ENCODE data around the gene RPS3. TPM values are rescaled to one million over a fixed set of nuclear protein-coding genes. Genes with fewer than 3 reads are reported as not detected.
A peak's percentile ranks its signal among the peaks of the same experiment; 100 is the strongest.

The RPS3 gene
- total and polyA plus RNA-seq, 2 donors (not counting 1 experiment from before 2014, with no cell fraction given): 3,389 to 3,642 TPM

GRCh38 chr11:75349521-75350116, 49.7 kb upstream of the RPS3 start:
- peaks cover 32% of the 10 kb centered on the region for H3K4me1 Mint-ChIP-seq
- Histone ChIP-seq H3K79me2 (ENCODE audit: control insufficient read depth, insufficient read depth, low read length) (no peaks in the 10 kb centered on the region), H3K9ac (ENCODE audit: low read length) (no peak overlapping the region), H3K4me1 (ENCODE audit: control insufficient read depth in 2 of 2, insufficient read depth in 2 of 2, low read length in 2 of 2) (peaks cover 13 to 23% of the 10 kb centered on the region in 2 donors), H3K4me2 (replicated peaks; ENCODE audit: low read depth, low read length, poor library complexity, severe bottlenecking) (no peak overlapping the region), H2AFZ (ENCODE audit: insufficient read depth, low read depth, low read length, poor library complexity, severe bottlenecking) (no peak overlapping the region), H3K4me3 (ENCODE audit: control extremely low read depth in 1 of 5, extremely low read depth in 1 of 5, insufficient read depth in 1 of 5, low read depth in 2 of 5, low read length in 4 of 5) (no peak overlapping the region), H3K36me3 (replicated peaks in 1 of 2; ENCODE audit: control extremely low read depth in 1 of 2, control insufficient read depth in 1 of 2, extremely low read depth in 1 of 2, insufficient read depth in 2 of 2, low read length in 1 of 2) (no peaks in the 10 kb centered on the region), H4K20me1 (ENCODE audit: control insufficient read depth, insufficient read depth, low read length, poor library complexity, severe bottlenecking) (no peaks in the 10 kb centered on the region), H3K9me3 (ENCODE audit: control extremely low read depth in 1 of 3, control insufficient read depth in 2 of 3, insufficient read depth in 1 of 3, low read length in 2 of 3) (no peaks in the 10 kb centered on the region), H3K27ac (ENCODE audit: low read length in 2 of 2) (no peak overlapping the region), H3K27me3 (replicated peaks in 1 of 4; ENCODE audit: control extremely low read depth in 1 of 4, control insufficient read depth in 3 of 4, insufficient read depth in 4 of 4, low read length in 3 of 4) (peaks cover 0 to 14% (median 0%) of the 10 kb centered on the region in 4 experiments)
- DNase-seq: no peak
- no peak overlapping the region for H3K27ac Mint-ChIP-seq
- H3K27me3 Mint-ChIP-seq: peaks cover 11% of the 10 kb centered on the region
- TF ChIP-seq CTCF (IDR thresholded peaks at IDR 0.05) (no peak), EZH2 (IDR thresholded peaks at IDR 0.05; ENCODE audit: borderline replicate concordance, insufficient read depth, low read depth, low read length, poor library complexity, severe bottlenecking) (no peak)
- intact Hi-C loops (cut with micrococcal nuclease): no loop called here
- POLR2A ChIA-PET: no interaction called here
- ATAC-seq (ENCODE audit: low read depth): no peak
- peak overlapping the region; percentile 91 for H3K4me3 Mint-ChIP-seq
- WGBS (ENCODE audit: insufficient coverage): 87% methylated on average over 4 of the region's 4 CpGs
- no peaks in the 10 kb centered on the region for H3K9me3 Mint-ChIP-seq (ENCODE audit: insufficient read depth)
- CTCF ChIA-PET: no interaction called here

GRCh38 chr11:75350122-75350742, 49.1 kb upstream of the RPS3 start:
- Histone ChIP-seq H3K4me1 (ENCODE audit: control insufficient read depth in 2 of 2, insufficient read depth in 2 of 2, low read length in 2 of 2) (peaks cover 13 to 23% of the 10 kb centered on the region in 2 donors), H3K36me3 (replicated peaks in 1 of 2; ENCODE audit: control extremely low read depth in 1 of 2, control insufficient read depth in 1 of 2, extremely low read depth in 1 of 2, insufficient read depth in 2 of 2, low read length in 1 of 2) (no peaks in the 10 kb centered on the region), H3K27ac (ENCODE audit: low read length in 2 of 2) (no peak overlapping the region), H3K79me2 (ENCODE audit: control insufficient read depth, insufficient read depth, low read length) (no peaks in the 10 kb centered on the region), H3K9me3 (ENCODE audit: control extremely low read depth in 1 of 3, control insufficient read depth in 2 of 3, insufficient read depth in 1 of 3, low read length in 2 of 3) (no peaks in the 10 kb centered on the region), H2AFZ (ENCODE audit: insufficient read depth, low read depth, low read length, poor library complexity, severe bottlenecking) (peak overlapping the region; percentile 86), H3K4me2 (replicated peaks; ENCODE audit: low read depth, low read length, poor library complexity, severe bottlenecking) (no peak overlapping the region), H3K4me3 (ENCODE audit: control extremely low read depth in 1 of 5, extremely low read depth in 1 of 5, insufficient read depth in 1 of 5, low read depth in 2 of 5, low read length in 4 of 5) (no peak overlapping the region), H4K20me1 (ENCODE audit: control insufficient read depth, insufficient read depth, low read length, poor library complexity, severe bottlenecking) (no peaks in the 10 kb centered on the region), H3K27me3 (replicated peaks in 1 of 4; ENCODE audit: control extremely low read depth in 1 of 4, control insufficient read depth in 3 of 4, insufficient read depth in 4 of 4, low read length in 3 of 4) (peaks cover 0 to 18% (median 0%) of the 10 kb centered on the region in 4 experiments), H3K9ac (ENCODE audit: low read length) (no peak overlapping the region)
- Mint-ChIP-seq H3K9me3 (ENCODE audit: insufficient read depth) (no peaks in the 10 kb centered on the region), H3K4me3 (peak overlapping the region; percentile 91), H3K27me3 (peaks cover 11% of the 10 kb centered on the region), H3K27ac (peak overlapping the region; percentile 27), H3K4me1 (peaks cover 32% of the 10 kb centered on the region)
- DNase-seq (no peak), ATAC-seq (ENCODE audit: low read depth) (no peak)
- 19% methylated on average over 5 of the region's 9 CpGs for WGBS (ENCODE audit: insufficient coverage)
- intact Hi-C loops (cut with micrococcal nuclease): no loop called here
- CTCF ChIA-PET: no interaction called here
- TF ChIP-seq CTCF (IDR thresholded peaks at IDR 0.05) (no peak), EZH2 (IDR thresholded peaks at IDR 0.05; ENCODE audit: borderline replicate concordance, insufficient read depth, low read depth, low read length, poor library complexity, severe bottlenecking) (no peak)
- POLR2A ChIA-PET: no interaction called here
